HG03342 (cell line): ENCODE results near the gene SMC3.
"Not testable (repeated sequence)": the region's sequence is repeated elsewhere in the genome, so short reads cannot be mapped to it uniquely, and the experiment has no call there.

Source experiments
- ATAC-seq: cut with Tn5 transposase; IDR thresholded peaks from one replicate; pipeline ENCODE4 v1.9.1; 2021; ENCODE audit warnings: mild to moderate bottlenecking, moderate library complexity; ENCODE audit not compliant: unreplicated experiment

The SMC3 gene

GRCh38 chr10:110619514-110620397 is 52.3 kb downstream of the SMC3 start:
- ATAC-seq, result no peak

- ATAC-seq, result no peak
Measured at GRCh38 chr10:110620398-110620719, 52.9 kb downstream of the SMC3 start.

- not testable (repeated sequence) for ATAC-seq
Measured at GRCh38 chr10:110623316-110623715, 55.8 kb downstream of the SMC3 start.

GRCh38 chr10:110625356-110625894 is 57.9 kb downstream of the SMC3 start:
- ATAC-seq, result no peak

- no peak for ATAC-seq
Measured at GRCh38 chr10:110625951-110626855, 58.7 kb downstream of the SMC3 start.

- ATAC-seq, result no peak
Measured at GRCh38 chr10:110628161-110628560, 60.7 kb downstream of the SMC3 start.

- ATAC-seq, result no peak
Measured at GRCh38 chr10:110629680-110630191, 62.2 kb downstream of the SMC3 start.

- no peak for ATAC-seq
Measured at GRCh38 chr10:110631934-110632333, 64.4 kb downstream of the SMC3 start.

- no peak for ATAC-seq
Measured at GRCh38 chr10:110632591-110633215, 65.2 kb downstream of the SMC3 start.

- ATAC-seq, result no peak
Measured at GRCh38 chr10:110634527-110635209, 67.2 kb downstream of the SMC3 start.

GRCh38 chr10:110636572-110636931 is 69.1 kb downstream of the SMC3 start:
- ATAC-seq, result no peak

- ATAC-seq, result no peak
Measured at GRCh38 chr10:110636932-110637557, 69.5 kb downstream of the SMC3 start.

- no peak for ATAC-seq
Measured at GRCh38 chr10:110637558-110638053, 70.1 kb downstream of the SMC3 start.

- no peak for ATAC-seq
Measured at GRCh38 chr10:110638319-110638718, 70.8 kb downstream of the SMC3 start.

- not testable (repeated sequence) for ATAC-seq
Measured at GRCh38 chr10:110639046-110639445, 71.6 kb downstream of the SMC3 start.

- not testable (repeated sequence) for ATAC-seq
Measured at GRCh38 chr10:110639858-110640257, 72.4 kb downstream of the SMC3 start.

GRCh38 chr10:110641256-110641655 is 73.8 kb downstream of the SMC3 start:
- ATAC-seq, result no peak

- ATAC-seq, result no peak
Measured at GRCh38 chr10:110642204-110643034, 74.9 kb downstream of the SMC3 start.
